Activated CD4-positive, alpha-beta T cell treated with anti-CD3 and anti-CD28 coated beads for 1 hour (primary cell): ENCODE results near the gene PKHD1.

ENCODE experiments used
- DNase-seq: peaks from one replicate; pipeline ENCODE4 v3.0.0-alpha.2; 2020

PKHD1 gene

GRCh38 chr6:51585264-51585663 is 502.1 kb downstream of the PKHD1 start:
- no peak for DNase-seq

- DNase-seq, result no peak
Observed at GRCh38 chr6:51584163-51584562, 503.2 kb downstream of the PKHD1 start.

- DNase-seq, result no peak
Observed at GRCh38 chr6:51578994-51579393, 508.4 kb downstream of the PKHD1 start.

GRCh38 chr6:51578362-51578761 is 509.1 kb downstream of the PKHD1 start:
- DNase-seq, result no peak

GRCh38 chr6:51574040-51574439 is 513.4 kb downstream of the PKHD1 start:
- DNase-seq, result no peak

- no peak for DNase-seq
Observed at GRCh38 chr6:51571168-51571567, 516.2 kb downstream of the PKHD1 start.

GRCh38 chr6:51570168-51570921 is 517.1 kb downstream of the PKHD1 start:
- no peak for DNase-seq

GRCh38 chr6:51569594-51569993 is 517.8 kb downstream of the PKHD1 start:
- DNase-seq, result no peak

GRCh38 chr6:51568771-51569170 is 518.6 kb downstream of the PKHD1 start:
- no peak for DNase-seq

GRCh38 chr6:51565472-51565871 is 521.9 kb downstream of the PKHD1 start:
- no peak for DNase-seq
